Fibroblast of pulmonary artery (primary cell): Measurements from ENCODE around the gene TBP.

Experiments
- DNase-seq: peaks from one replicate; pipeline ENCODE4 v3.0.0-alpha.2; 2010; ENCODE audit warnings: low read depth
- H3K4me3 ChIP-seq: replicated peaks from 2 replicates; pipeline ENCODE4 v1.5.1; 2011; ENCODE audit warnings: low read depth, mild to moderate bottlenecking, control low read depth, low read length, moderate library complexity
- CTCF ChIP-seq: IDR thresholded peaks from 2 replicates; pipeline ENCODE4 v1.5.1; 2011; ENCODE audit warnings: mild to moderate bottlenecking, control low read depth, low read length, inconsistent platforms; ENCODE audit errors: missing control alignments

TBP gene

GRCh38 chr6:170554796-170555137 lies 598 bp downstream of the TBP start:
- DNase-seq = no peak
- peak overlapping the region; percentile 95 for H3K4me3 ChIP-seq
- no peak for TF ChIP-seq CTCF

- no peak for TF ChIP-seq CTCF
- DNase-seq = no peak
- H3K4me3 ChIP-seq = peak overlapping the region; percentile 95
Observed at GRCh38 chr6:170555305-170555704, 1.1 kb downstream of the TBP start.

GRCh38 chr6:170561555-170561954 lies 7.4 kb downstream of the TBP start:
- no peak for TF ChIP-seq CTCF
- no peak for DNase-seq

GRCh38 chr6:170564936-170565530 lies 10.9 kb downstream of the TBP start:
- no peak for TF ChIP-seq CTCF
- H3K4me3 ChIP-seq = no peak overlapping the region
- DNase-seq = no peak

More at GRCh38 chr6:170561555-170561954, 7.4 kb downstream of the TBP start:
- no peak overlapping the region for H3K4me3 ChIP-seq

- no peak overlapping the region for H3K4me3 ChIP-seq
- TF ChIP-seq CTCF = no peak
- peak; percentile 46 for DNase-seq
Observed at GRCh38 chr6:170572704-170573466, 18.7 kb downstream of the TBP start.

GRCh38 chr6:170575250-170575649 lies 21.1 kb downstream of the TBP start:
- TF ChIP-seq CTCF = peak; percentile 36
- peak; percentile 26 for DNase-seq
- H3K4me3 ChIP-seq = no peak overlapping the region

- TF ChIP-seq CTCF = no peak
- DNase-seq = no peak
Observed at GRCh38 chr6:170578909-170579308, 24.7 kb downstream of the TBP start.

More at GRCh38 chr6:170578909-170579308, 24.7 kb downstream of the TBP start:
- H3K4me3 ChIP-seq = no peak overlapping the region
